ENCODE measurements around the gene HMGB1.

Gene HMGB1

DNA sequence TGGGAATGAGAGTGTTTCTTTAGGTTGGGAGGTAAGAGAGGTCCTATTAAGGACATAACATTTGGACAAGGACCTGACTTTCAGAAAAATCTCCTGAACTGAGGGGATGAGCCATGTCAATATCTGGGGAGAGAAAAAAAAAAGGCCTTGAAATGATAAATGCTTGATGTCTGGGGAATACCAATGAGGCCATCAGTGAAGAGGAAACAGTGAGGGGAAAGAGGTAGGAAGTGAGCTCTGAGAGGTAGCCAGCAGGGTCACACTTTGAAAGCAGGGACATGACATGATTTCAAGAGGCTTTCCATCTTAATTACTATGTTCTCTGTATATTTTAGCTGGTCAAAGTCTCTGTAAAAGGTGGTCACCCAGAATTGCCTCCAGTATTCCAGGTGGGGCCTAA lies 53.4 kb downstream of the HMGB1 start:
- H3K4me3 ChIP-seq (ENCODE audit: control insufficient read depth, low read depth, low read length) = no peak overlapping the region
- no peak for DNase-seq (ENCODE audit: low read depth)
- TF ChIP-seq, protein P1, sequence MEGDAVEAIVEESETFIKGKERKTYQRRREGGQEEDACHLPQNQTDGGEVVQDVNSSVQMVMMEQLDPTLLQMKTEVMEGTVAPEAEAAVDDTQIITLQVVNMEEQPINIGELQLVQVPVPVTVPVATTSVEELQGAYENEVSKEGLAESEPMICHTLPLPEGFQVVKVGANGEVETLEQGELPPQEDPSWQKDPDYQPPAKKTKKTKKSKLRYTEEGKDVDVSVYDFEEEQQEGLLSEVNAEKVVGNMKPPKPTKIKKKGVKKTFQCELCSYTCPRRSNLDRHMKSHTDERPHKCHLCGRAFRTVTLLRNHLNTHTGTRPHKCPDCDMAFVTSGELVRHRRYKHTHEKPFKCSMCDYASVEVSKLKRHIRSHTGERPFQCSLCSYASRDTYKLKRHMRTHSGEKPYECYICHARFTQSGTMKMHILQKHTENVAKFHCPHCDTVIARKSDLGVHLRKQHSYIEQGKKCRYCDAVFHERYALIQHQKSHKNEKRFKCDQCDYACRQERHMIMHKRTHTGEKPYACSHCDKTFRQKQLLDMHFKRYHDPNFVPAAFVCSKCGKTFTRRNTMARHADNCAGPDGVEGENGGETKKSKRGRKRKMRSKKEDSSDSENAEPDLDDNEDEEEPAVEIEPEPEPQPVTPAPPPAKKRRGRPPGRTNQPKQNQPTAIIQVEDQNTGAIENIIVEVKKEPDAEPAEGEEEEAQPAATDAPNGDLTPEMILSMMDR (IDR thresholded peaks at IDR 0.05; ENCODE audit: control insufficient read depth, insufficient read depth, low read depth, low read length, missing control alignments) = no peak

DNA sequence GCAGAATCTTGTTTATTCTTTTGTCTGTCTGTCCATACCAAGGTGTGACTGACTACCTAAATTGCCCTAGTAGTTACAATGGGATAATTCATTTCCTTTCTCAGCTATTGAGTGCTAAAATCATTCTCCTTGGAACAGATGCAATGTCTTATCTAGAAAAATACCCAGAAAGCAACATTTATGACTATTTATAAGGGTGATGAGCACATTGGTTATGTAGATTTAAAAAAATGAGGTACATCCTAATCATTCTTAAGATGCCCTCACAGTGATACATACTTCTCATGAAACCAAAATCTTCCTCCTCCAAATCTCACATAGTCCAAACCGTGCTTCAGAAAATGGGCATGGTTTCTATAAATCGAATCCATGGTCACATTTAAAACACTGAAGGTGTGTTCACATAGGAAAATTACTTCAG lies 55.0 kb downstream of the HMGB1 start:
- no peak for DNase-seq (ENCODE audit: low read depth)
- TF ChIP-seq, protein P1 (IDR thresholded peaks at IDR 0.05; ENCODE audit: control insufficient read depth, insufficient read depth, low read depth, low read length, missing control alignments) = no peak
- H3K4me3 ChIP-seq (ENCODE audit: control insufficient read depth, low read depth, low read length) = no peak overlapping the region

DNA sequence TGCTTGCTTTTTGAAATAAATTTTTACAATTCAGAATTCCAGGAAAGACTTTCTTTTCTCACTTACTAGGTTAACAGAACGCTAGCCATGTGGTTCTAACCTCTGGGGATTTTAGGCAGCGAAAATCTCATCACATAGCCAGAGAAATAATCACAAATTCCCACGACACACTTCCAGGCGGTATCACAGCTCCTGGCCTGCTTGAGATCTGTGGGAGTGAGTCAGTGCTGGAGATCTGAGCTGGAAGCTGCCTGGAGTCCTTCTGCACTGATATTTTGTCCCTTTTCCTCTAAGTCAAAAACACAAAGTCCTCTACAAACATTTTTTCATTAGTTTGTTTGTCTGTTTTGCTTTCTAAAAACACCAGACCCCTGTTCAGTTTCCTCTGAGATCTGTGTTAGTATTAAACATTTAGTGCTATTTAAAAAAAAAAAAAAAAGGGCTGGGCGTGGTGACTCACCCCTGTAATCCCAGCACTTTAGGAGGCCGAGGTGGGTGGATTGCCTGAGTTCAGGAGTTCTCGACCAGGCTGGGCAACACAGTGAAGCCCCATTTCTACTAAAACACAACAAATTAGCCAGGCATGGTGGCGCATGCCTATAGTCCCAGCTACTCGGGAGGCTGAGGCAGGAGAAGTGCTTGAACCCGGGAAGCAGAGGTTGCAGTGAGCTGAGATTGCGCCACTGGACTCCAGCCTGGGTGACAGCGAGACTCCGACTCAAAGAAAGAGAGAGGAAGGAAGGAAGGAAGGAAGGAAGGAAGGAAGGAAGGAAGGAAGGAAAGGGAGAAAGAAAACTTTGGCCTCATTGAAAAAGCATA lies 55.6 kb downstream of the HMGB1 start:
- no peak for DNase-seq (ENCODE audit: low read depth)
- no peak overlapping the region for H3K4me3 ChIP-seq (ENCODE audit: control insufficient read depth, low read depth, low read length)
- TF ChIP-seq, protein P1 (IDR thresholded peaks at IDR 0.05; ENCODE audit: control insufficient read depth, insufficient read depth, low read depth, low read length, missing control alignments) = no peak

DNA sequence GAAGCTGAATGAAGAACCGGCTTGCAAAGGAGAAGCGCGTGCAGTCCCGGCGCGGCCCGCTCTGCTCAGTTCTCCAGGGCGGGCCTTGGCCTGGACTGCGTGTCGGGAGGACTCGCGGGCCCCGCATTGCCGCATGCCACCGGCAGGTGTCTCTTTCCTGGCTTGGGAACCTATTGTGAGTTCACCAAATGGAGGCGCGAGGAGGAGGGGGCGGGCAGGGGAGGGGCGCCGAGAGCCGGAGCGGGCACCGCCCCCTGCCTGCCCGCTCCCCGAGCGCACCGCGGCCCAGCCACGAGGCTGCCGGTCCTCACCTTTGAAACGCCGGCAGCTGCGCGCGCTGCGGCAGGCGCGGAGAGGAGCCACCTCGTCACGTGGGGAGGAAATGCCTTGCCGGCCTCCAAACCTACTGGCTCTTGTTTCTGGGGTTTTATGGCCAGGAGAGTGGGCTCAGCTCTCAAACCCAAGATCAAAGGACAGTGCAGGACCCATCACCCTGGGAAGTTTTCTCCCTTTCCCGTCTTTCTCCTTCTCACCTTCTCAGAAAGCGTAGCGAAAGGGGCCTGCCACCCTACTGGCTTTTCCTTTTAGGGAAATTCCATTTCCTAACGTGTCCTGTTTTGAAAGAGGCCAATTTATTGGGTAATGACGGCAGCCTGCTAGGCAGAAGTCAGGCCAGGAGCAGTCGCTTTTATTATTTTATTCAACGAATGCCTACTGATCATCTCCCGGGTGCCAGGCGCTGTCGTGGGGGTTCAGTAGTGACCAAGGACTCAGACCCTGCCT lies 57.2 kb downstream of the HMGB1 start:
- TF ChIP-seq, protein P1 (IDR thresholded peaks at IDR 0.05; ENCODE audit: control insufficient read depth, insufficient read depth, low read depth, low read length, missing control alignments) = peak; percentile 69
- H3K4me3 ChIP-seq (ENCODE audit: control insufficient read depth, low read depth, low read length) = peak overlapping the region; percentile 19
- no peak for DNase-seq (ENCODE audit: low read depth)

DNA sequence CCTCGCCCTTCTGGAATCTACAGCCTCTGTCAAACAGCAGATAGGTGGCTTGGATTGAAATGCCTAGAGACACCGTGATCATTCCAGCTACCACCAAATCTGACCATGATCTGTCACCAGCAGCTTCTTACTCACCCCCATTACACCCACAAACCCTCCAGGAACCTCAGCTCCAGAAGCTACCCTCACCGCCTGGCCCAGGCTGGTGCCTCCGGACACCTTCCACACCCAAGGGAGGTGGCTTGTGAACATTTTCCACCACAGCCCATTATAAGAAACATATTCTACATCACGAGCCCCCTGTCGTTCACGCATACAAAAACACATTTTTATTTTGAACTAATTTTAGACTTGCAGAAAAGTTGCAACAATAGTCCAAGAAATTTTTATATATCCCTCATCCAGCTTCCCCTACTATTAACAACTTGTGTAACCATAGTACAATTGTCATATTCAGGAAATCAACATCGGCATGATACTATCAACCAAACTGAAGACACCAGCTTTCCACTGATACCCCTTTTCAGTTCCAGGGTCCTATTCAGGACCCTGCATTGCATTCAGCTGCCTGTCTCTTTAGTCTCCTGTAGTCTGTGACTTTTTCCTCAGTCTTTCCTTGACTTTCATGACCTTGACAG lies 58.8 kb downstream of the HMGB1 start:
- H3K4me3 ChIP-seq (ENCODE audit: control insufficient read depth, low read depth, low read length) = no peak overlapping the region
- TF ChIP-seq, protein P1 (IDR thresholded peaks at IDR 0.05; ENCODE audit: control insufficient read depth, insufficient read depth, low read depth, low read length, missing control alignments) = no peak
- no peak for DNase-seq (ENCODE audit: low read depth)

All from AG09309 (cell line).